CD4-positive, alpha-beta T cell treated with Interleukin-4 for 4 hours (primary cell): Measurements from ENCODE around the gene SLC17A1.

ENCODE experiments used
- DNase-seq: peaks from one replicate; pipeline ENCODE4 v3.0.0-alpha.2; 2020

SLC17A1 gene, protein sequence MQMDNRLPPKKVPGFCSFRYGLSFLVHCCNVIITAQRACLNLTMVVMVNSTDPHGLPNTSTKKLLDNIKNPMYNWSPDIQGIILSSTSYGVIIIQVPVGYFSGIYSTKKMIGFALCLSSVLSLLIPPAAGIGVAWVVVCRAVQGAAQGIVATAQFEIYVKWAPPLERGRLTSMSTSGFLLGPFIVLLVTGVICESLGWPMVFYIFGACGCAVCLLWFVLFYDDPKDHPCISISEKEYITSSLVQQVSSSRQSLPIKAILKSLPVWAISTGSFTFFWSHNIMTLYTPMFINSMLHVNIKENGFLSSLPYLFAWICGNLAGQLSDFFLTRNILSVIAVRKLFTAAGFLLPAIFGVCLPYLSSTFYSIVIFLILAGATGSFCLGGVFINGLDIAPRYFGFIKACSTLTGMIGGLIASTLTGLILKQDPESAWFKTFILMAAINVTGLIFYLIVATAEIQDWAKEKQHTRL

DNA sequence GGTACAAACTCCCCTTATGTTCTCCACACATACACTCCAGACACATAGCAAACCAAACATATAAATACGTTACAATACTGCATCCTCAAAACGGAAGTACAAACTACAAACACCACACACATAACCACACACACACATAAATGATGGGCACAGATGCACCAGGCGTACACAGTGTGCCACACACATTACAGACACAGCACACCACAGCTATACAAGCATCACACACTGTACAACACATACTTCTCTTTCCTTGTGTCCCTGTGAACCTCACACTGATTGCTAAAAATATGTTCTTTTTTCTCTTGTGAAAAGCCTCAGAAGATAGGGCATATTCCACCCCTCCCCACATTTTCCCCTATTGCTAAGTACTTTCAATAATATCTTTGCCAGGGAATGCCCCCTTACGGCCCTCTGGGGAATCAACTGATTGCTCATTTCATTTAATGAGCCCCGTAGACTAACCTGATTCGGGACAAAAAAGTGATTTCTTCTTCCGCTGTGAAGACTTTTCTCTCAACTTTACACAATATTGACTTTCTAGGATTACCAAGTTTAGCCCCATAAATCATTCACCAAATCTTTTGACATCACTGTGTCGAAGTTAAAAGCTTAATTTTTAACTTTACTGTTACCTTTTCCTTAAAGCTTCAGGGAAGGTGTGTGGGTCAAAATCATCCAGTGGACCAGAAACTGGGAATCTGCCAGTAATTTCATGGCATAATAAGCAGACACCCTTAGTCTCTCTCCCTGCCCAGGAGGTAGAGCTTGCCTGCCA lies at the start of gene SLC17A1:
TSS of gene SLC17A1 (minus strand) at position 521 of the 775 bp plus-strand sequence. CDS start 1,495 bp downstream, outside the sequence.
- DNase-seq, result no peak

DNA sequence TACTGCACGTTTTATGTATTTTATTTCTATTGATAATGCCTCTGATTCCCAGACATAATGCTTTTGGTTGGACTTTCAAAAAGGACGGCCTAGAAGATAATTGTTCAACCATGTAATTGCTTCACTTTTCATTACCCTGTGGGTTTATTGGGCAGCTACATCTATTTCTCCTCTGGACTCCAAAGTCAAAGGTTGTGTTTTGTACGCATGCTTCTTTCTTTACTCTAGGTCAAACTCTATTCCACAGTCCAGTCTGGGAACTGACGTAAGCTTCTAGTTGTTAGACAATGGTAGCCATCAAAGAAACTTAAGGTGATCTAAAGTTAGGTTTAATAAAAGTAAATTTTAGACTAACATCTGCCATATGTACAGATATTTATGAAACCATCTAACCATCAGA lies 48.7 kb upstream of the SLC17A1 start:
- no peak for DNase-seq

DNA sequence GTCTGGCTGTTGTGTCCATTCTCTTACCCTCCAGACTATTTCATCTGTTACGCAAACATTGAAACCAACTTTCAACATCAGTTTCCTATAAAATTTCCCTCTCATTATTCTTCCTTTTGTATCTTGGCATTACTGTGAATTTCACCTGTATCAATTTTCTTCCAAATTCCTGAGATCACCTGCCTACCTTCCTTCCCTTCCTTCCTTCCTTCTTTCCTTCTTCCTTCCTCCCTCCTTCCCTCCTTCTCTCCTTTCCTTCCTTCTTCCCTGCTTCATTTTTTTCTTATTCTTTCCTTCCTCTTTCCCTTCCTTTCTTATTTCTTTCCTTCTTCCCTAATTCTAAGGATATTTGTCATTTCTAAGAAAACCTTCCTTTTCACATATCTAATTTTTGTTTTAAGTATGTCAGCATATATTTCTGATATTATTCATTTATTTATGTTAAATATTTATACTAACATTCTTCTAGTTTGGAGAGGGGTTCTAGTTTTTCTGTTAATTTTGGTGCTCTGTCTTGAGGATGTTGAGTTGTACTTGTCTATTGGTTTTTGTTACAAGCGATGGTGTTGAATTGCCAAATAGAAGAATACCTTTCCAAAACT lies 47.0 kb upstream of the SLC17A1 start:
- DNase-seq, result no peak

DNA sequence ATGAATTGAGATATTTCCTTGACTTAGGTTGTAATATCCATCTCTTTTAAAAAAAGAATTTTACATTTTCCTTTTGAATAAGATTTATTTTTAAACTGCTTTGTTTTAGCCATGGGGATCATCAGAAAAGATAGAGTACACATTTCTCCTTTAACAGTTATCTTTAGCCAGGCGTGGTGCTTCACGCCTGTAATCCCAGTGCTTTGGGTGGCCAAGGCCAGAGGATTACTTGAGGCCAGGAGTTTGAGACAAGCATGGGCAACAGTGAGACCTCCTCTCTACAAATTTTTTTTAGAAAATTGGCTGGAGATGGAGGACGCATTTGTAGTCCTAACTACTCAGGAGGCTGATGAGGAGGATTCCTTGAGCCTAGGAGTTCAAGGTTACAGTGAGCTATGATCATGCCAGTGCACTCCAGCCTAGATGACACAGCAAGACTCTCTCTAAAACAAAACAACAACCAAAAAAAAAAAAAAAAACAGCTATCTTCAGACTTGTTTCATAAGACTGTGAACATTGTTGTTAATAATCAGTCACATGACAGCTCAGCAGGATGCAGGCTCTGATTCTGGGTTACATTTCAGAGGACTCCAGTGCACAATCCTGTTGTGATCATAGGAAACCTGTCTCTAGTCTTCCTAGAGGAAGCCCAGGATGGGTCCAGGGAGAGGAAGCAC lies 44.2 kb upstream of the SLC17A1 start:
- no peak for DNase-seq

DNA sequence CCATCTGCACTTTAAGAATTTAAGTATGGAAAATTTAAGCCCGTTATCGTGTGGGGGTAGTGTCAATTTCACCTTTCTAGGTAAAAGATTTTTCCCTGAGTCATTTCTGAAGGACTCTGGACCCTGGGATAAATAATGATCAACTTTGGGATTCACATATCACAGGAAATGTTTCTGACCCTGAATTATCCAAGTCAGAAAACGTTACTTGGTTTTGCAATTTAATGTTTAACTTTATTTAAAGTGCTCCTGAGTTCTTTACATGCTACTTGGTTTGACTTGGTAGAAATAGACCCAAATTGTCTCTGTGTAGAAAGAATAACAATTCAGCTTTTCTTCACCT lies 43.7 kb upstream of the SLC17A1 start:
- no peak for DNase-seq

DNA sequence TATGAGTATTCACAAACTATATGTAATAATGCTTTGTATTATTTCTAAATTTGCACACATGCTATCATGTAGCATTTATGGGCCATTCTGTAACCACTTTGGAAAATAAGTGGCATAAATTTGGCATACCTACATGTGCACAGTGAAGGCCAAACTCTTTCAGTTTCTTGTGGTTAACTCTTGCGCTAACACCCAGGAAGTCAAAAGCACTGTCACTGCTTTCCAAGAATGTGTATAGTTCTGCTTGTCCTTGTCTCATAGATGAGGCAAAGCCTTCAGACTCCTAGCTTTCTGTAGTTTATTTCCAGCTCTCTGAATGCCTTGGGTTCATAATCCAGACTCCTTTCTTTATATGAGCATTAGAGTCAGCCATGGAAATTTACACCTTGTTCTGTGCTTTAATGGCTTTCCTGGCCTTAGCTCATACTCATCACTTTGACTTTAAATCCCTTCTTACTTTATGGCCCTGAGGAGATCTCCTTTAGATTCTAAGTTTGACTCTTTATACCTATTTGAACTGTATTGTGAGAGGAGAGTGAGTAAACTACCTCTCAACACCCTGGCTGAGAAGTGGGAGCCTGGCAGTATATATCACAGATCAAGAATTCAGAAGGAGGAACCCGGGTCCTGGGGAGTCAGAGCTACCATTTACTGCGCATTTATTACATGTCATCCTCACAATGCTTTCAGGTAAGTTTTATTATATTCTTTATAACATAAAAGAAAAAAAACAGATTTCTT lies 43.1 kb upstream of the SLC17A1 start:
- DNase-seq, result peak; percentile 27

DNA sequence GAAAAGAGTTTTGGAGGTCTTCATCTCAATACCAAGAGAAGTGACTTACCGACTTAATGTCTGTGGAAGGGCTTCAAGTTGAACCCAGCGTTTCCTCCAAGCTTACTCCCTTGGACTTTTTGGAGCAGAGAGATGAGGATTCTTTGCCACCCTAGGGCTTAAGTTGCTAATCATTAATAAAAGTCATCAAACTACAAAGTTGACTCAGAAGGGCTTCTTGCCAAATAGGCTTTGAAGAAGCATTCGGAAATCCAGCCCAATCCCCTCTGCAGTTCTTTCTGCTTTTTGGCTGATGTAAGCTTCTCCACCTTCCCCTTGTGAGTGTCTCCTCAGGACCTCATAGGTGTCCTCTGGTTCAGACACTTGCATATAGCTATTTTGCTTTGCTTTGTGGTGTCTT lies 42.3 kb upstream of the SLC17A1 start, which contains the start of gene SLC17A3:
TSS of gene SLC17A3 (minus strand) at position 126 of the 400 bp plus-strand sequence. CDS start 5,856 bp downstream, outside the sequence.
- no peak for DNase-seq

DNA sequence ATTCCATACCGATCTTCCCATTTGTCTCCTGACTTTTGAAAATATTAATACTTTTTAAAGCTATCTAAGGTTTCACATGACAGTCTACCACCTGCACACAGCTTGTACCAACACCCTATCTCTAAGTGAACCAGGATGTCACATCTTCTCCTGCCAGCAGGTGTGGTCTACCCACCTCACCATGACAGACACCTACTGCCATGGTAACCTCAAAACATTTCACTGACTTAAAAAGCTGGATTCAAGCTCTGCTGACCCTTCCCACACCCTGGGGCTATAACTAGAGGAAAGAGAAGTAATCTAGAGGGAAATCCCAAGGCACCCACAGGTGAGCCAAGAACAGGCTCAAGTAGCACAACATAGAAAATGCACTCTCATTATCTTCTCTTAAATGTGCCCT lies 41.0 kb upstream of the SLC17A1 start:
- peak; percentile 55 for DNase-seq

DNA sequence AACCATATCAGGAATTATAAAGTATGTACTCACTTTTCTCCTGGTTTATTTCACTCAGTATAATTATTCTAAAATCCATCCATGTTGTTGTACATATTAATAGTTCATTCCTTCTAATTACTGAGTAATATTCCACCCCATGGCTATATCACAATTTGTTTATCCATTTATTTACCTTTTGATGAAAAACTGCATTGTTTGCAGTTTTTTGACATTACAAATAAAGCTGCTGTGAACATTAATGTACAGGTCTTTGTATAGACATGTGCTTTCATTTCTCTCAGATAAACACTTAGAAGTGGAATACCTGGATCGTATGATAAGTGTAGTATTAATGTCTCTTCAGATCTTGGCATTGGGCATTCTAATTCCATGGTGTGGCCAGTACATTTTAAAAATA lies 38.0 kb upstream of the SLC17A1 start:
- DNase-seq, result no peak

DNA sequence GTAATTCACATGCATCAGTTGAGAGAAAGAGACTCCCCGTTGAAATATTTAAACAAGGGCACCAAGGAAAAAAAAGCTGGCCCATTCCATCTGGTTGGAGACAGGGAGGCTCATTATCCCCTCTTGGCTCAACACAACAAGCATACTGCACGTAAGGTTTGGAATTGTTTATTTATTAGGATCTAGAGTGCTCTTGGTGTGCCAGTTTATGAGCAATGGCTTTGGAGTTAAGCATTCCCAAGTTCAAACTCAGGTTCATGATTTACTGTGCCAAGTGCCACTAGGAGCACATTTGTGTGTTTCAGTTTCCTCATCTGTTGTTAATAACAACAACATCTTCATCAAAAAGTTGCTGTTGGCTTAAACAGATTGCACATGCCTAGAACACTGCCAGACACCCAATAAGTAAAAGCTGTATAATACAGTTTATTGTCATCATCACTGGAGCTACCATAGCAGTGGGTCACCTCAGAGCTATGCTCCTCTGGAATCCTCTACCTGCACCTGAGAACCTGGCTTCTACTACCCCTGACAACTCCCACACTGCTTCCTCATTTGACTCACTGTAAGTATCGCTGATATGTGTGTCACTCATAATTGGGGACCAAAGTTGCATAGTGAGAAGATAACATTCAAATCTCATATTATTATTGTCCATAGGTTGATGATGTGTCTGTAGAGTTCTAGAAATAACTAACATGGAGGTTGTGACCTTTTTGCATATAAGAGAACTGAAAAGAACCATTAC lies 36.8 kb upstream of the SLC17A1 start:
- no peak for DNase-seq

DNA sequence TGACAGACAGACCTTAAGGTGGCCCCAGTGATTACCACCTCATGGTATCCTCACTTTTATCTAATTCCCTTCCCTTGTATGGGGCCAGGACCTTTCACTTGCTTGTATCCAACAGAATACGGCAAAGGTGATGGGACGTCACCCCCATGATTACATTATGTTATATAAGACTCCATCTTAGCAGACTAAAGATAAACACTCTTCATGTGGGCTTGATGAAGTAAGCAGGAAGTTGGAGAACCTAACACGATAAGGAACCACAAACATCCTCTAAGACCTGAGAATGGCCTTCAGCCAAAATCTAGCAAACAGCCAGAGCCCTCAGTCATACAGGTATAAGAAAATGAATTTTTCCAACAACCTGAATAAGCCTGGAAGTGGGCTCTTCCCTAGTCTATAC lies 34.2 kb upstream of the SLC17A1 start:
- DNase-seq, result peak; percentile 52

DNA sequence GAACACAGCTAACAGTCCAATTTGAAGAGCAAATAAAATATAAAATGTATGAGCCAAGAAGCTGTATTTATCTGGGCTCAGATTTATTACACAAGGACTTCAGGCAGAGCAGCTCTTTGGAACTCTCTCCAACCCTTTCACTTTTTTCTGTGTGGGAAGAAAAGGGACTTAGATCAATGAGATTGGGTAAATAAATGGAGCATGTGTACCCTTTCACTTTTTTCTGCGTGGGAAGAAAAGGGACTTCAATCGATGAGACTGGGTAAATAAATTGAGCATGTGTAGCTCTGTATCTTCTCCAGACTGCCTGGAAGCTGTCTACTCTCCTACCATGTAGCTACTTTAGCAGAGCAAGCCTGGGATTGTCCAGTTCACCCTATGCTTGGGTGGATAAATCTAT lies 31.5 kb upstream of the SLC17A1 start:
- no peak for DNase-seq

DNA sequence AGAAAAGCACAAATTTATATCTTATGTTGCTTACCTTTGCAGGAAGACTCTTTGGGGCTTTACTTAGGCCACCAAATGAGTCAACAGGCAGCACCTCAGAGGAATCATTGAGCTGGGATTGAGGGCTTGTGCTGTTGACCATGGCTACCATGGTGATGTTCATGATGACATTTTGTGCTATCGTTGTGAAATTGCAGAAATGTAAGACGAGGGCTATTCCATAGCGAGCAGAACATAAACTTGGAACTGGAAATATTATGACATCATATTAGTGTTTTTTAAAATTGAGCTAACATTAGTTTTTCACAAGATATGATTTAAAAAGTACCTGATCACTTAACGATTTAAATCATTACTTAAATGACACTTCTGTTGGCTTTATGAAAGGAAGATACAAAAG lies 30.3 kb upstream of the SLC17A1 start:
- no peak for DNase-seq

DNA sequence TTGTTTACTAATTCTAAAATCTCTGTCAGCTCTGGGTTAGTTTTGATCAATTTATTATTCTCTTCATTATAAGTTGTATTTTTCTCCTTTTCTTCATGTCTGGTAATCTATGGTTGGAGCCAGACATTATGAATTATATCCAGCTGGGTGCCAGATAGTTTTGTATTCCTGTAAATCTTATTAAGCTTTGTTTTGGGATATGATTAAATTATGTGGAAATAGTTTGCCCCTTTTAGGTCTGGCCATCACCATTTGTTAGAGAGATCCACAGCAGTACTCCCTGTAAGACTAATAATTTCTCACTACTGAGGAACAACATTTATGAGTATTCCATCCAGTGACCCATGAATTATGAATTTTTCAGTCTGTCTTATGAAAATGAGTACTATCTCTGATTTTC lies 20.9 kb upstream of the SLC17A1 start:
- no peak for DNase-seq

DNA sequence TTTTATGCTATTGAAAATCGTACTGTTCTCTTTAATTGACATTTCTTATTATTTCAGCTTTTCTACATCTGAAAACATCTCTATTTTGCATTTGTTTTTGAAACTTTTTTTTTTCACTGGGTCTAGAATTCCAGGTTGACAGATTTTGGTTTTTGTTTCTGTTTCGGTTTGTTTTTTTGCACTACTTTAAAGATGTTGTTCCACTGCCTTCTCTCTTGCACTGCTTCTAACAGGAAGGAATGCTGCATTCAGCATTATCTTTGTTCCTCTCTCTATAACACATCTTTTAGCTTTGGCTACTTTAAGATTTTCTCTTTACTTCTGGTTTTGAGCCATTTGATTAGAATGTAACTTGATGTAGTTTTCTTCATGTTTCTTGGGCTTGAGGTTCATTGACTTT lies 20.1 kb upstream of the SLC17A1 start:
- no peak for DNase-seq

DNA sequence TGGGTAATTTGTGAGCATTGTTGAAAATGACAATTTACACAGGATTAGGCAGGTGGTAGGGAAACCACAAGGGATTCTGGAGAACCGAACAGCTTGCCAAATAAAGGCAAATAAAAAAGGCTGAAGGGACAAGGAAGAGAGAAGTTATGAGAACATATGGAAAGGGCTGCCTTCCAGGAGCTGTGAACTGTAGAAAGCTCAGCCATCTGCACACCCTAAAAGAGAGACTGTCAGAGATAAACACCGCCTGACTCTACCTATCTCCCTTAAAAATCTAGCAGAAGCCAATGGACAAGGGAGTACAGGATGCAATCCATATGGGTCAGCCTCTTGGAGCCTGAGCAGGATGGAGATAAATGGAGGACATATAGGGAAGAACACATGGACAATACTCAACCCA lies 12.7 kb upstream of the SLC17A1 start:
- no peak for DNase-seq

DNA sequence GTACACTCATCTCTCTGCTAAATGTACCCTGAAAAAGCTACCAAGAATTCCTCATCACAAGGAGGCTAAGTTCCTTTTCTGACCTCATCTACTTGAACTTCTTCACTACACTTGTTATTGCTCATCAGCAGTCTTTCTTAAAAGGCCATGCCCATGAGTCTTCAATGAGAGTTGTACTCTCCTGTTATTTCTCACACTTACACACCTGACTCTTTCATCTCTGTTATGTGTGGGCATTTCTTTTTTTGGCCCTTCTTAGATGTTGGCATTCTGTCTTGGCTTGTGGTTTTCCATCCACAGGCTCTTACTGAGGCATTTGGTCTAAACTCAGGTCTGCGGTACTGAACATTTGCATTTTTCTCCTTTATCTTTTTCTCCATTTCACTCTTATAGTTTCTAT lies 10.7 kb upstream of the SLC17A1 start:
- no peak for DNase-seq

DNA sequence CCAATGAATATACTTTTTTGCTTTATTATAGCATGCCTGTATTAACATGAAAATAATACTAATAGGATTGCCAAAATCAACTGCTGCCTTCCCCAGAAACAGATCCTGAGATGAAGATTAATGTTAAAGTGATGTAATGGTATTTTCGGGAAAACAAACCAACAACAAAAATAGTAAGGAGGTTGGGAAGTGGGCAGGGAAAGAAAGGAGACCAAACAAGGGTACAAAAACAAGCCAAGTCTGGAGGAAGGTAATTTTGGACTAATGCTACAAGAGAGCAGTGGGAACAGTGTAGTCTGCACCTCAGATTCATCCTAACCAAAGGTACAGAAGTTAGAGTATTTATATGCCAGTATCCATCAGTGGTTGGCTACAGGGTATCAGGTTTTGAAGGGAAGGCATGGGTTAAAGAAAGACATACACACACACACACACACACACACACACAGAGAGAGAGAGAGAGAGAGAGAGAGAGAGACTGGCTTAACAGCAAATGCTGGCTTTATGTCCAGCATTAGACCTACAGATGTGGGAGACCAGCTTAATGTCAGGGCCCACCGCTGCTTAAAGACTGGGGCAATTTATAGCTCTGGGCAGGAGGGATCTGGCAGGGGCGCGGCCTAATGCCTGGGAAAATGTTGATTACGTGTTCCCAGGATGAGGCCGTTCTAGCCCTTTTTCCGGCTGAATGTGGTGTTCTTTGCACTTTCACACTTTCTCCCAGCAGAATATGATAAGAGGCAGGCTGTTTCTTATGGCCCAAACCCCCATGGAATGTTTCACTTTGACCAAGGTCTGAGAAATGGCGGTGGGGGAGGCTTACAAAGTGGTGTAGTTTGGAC lies 3.8 kb upstream of the SLC17A1 start:
- no peak for DNase-seq

DNA sequence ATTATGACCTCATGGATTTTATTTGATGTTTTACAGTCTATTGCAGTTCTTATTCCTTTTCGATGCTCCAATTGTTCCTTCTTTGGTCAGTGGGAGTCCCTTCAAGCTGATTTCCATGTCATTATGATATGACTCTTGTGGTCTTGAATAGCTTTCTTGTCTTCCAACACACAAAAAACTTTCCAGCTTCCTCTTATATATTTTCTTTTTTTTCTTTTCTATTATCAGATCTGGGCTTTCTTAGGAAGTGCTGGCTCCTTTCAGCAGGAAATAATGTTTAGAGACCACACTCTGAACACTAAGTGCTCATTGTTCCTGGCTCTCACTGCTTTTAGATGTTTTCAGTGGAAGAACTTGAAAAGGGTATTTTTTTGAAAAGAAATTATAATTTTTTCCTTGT lies 3.1 kb upstream of the SLC17A1 start:
- DNase-seq, result no peak

DNA sequence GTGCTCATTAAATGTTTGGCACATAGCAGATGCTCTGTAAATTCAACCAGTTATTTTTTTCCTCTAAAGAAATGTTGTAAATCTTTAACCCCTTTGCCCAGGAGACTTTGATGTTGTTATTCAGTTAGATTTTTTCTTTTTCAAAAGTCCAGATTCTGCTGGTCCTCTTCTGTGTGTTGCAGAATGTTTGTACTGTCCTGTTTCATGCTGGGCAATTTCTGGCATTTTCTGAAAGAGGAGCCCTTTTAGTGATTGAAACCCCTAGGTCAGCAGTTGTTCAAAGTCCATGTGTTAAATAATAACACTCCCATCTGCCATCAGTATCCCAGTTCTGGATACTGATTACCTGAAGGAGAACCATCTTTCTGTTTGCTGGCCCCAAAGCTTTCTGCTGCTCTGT lies 1.3 kb upstream of the SLC17A1 start:
- DNase-seq, result no peak

DNA sequence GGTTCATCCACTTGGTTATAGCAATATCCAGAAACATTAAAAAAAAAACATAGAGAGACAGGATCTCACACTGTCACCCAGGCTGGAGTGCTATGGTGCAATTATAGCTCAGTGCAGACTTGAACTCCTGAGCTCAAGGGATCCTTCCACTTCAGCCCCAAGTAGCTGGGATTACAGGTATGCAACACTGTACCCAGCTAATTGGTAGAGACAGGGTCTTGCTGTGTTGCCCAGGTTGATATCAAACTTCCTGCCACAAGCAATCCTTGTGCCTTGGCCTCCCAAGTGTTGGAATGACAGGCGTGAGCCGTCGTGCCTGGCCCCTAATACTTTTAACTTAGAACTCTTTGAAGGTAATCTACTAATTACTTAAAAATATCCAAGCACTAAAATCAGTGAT lies 818 bp upstream of the SLC17A1 start:
- DNase-seq, result no peak
